DOHH2 (cell line): ENCODE measurements around the gene PRL.

Source experiments
- EZH2phosphoT487 ChIP-seq: fragments of 200-600 bp; sonication (generic); IDR thresholded peaks from 2 replicates; pipeline ENCODE4 v1.6.1; 2017; ENCODE audit warnings: borderline replicate concordance, mild to moderate bottlenecking, antibody characterized with exemption, low read length, moderate library complexity, mixed read lengths
- TF ChIP-seq, protein P1 (sequence below): fragments of 200-600 bp; sonication (generic); IDR thresholded peaks from one replicate; pipeline ENCODE4 v1.5.1; 2014; ENCODE audit warnings: antibody characterized with exemption, mild to moderate bottlenecking, low read depth, low read length; ENCODE audit not compliant: poor library complexity, severe bottlenecking

GRCh38 chr6:22325481-22325880 lies 28.6 kb upstream of the PRL start:
- TF ChIP-seq, protein P1, sequence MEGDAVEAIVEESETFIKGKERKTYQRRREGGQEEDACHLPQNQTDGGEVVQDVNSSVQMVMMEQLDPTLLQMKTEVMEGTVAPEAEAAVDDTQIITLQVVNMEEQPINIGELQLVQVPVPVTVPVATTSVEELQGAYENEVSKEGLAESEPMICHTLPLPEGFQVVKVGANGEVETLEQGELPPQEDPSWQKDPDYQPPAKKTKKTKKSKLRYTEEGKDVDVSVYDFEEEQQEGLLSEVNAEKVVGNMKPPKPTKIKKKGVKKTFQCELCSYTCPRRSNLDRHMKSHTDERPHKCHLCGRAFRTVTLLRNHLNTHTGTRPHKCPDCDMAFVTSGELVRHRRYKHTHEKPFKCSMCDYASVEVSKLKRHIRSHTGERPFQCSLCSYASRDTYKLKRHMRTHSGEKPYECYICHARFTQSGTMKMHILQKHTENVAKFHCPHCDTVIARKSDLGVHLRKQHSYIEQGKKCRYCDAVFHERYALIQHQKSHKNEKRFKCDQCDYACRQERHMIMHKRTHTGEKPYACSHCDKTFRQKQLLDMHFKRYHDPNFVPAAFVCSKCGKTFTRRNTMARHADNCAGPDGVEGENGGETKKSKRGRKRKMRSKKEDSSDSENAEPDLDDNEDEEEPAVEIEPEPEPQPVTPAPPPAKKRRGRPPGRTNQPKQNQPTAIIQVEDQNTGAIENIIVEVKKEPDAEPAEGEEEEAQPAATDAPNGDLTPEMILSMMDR, result no peak
- no peak for TF ChIP-seq EZH2phosphoT487
